ENCODE data around the gene CDH12.
"Not testable (repeated sequence)": the region's sequence is repeated elsewhere in the genome, so short reads cannot be mapped to it uniquely, and the experiment has no call there.

Gene CDH12

GRCh38 chr5:22787398-22787797 is 65.7 kb downstream of the CDH12 start:
- Histone ChIP-seq H3K36me3 (no peaks in the 10 kb centered on the region), H3K4me1 (0 out of 20 replicates have a peak, but pooled peaks cover 0 to 4% (median 0%) of the 10 kb centered on the region in 10 experiments), H3K9me3 (replicated peaks in 1 of 11) (peaks cover 0 to 5% (median 0%) of the 10 kb centered on the region in 11 experiments; a peak in 2 of 22 replicates), H3K27me3 (no peaks in the 10 kb centered on the region), H4K20me1 (no peaks in the 10 kb centered on the region), H3K27ac (peak overlapping the region in 1 of 11 experiments; percentile 37; a peak in 1 of 22 replicates), H3K9ac (no peak overlapping the region), H3K4me3 (no peak overlapping the region), H3K4me2 (no peak overlapping the region)
- TF ChIP-seq Cebpa-rat (IDR thresholded peaks at IDR 0.05), result no peak

- H4K20me1 ChIP-seq, result no peaks in the 10 kb centered on the region
- peak overlapping the region in 3 of 11 experiments; percentile 43 to 61 (median 48); a peak in 2 of 22 replicates for H3K27ac ChIP-seq
- H3K9me3 ChIP-seq (replicated peaks in 1 of 11), result peaks cover 0 to 14% (median 0%) of the 10 kb centered on the region in 11 experiments; a peak in 7 of 22 replicates
- no peak overlapping the region for H3K4me3 ChIP-seq
- H3K4me1 ChIP-seq, result peaks cover 0 to 7% (median 2%) of the 10 kb centered on the region in 10 experiments; a peak in 3 of 20 replicates
- H3K4me2 ChIP-seq, result no peak overlapping the region
- no peak for TF ChIP-seq Cebpa-rat (IDR thresholded peaks at IDR 0.05)
- no peak overlapping the region for H3K9ac ChIP-seq
- H3K27me3 ChIP-seq, result no peaks in the 10 kb centered on the region
- H3K36me3 ChIP-seq, result no peaks in the 10 kb centered on the region
Measured at GRCh38 chr5:22780756-22781155, 72.4 kb downstream of the CDH12 start.

- Histone ChIP-seq H3K4me1 (peaks cover 0 to 7% (median 2%) of the 10 kb centered on the region in 10 experiments; a peak in 3 of 20 replicates), H3K9ac (no peak overlapping the region), H3K4me3 (no peak overlapping the region), H4K20me1 (no peaks in the 10 kb centered on the region), H3K27me3 (no peaks in the 10 kb centered on the region), H3K27ac (peak overlapping the region in 9 of 11 experiments; percentile 3 to 68 (median 44); a peak in 12 of 22 replicates), H3K36me3 (no peaks in the 10 kb centered on the region), H3K4me2 (peak overlapping the region in 3 of 11 experiments; percentile 5 to 26 (median 12); a peak in 3 of 22 replicates), H3K9me3 (replicated peaks in 1 of 11) (peaks cover 0 to 14% (median 0%) of the 10 kb centered on the region in 11 experiments; a peak in 7 of 22 replicates)
- TF ChIP-seq Cebpa-rat (IDR thresholded peaks at IDR 0.05), result 0 out of 22 replicates have a peak, but pooled peaks of 1 of the 11 experiments have one; percentile 23
Measured at GRCh38 chr5:22779499-22779898, 73.6 kb downstream of the CDH12 start.

GRCh38 chr5:22776285-22776684 is 76.9 kb downstream of the CDH12 start:
- H3K4me2 ChIP-seq, result no peak overlapping the region

GRCh38 chr5:22774214-22774613 is 78.9 kb downstream of the CDH12 start:
- not testable (repeated sequence) for H3K27me3 ChIP-seq; H4K20me1 ChIP-seq; H3K4me2 ChIP-seq; H3K9ac ChIP-seq; H3K36me3 ChIP-seq; H3K4me1 ChIP-seq; H3K27ac ChIP-seq; H3K4me3 ChIP-seq; H3K9me3 ChIP-seq (replicated peaks in 1 of 11)

More at GRCh38 chr5:22776285-22776684, 76.9 kb downstream of the CDH12 start:
- Histone ChIP-seq H3K27ac (no peak overlapping the region), H3K27me3 (no peaks in the 10 kb centered on the region), H3K36me3 (no peaks in the 10 kb centered on the region), H3K4me1 (peaks cover 0 to 7% (median 2%) of the 10 kb centered on the region in 10 experiments; a peak in 3 of 20 replicates), H4K20me1 (no peaks in the 10 kb centered on the region), H3K4me3 (no peak overlapping the region), H3K9ac (no peak overlapping the region), H3K9me3 (replicated peaks in 1 of 11) (peaks cover 0 to 14% (median 0%) of the 10 kb centered on the region in 11 experiments; a peak in 7 of 22 replicates)
- no peak for TF ChIP-seq Cebpa-rat (IDR thresholded peaks at IDR 0.05)

GRCh38 chr5:22764736-22765135 is 88.4 kb downstream of the CDH12 start:
- Histone ChIP-seq H3K36me3 (no peaks in the 10 kb centered on the region), H3K4me2 (no peak overlapping the region), H3K4me3 (no peak overlapping the region), H3K27me3 (no peaks in the 10 kb centered on the region), H3K27ac (no peak overlapping the region), H4K20me1 (no peaks in the 10 kb centered on the region), H3K9me3 (replicated peaks in 1 of 11) (no peaks in the 10 kb centered on the region), H3K9ac (no peak overlapping the region), H3K4me1 (no peaks in the 10 kb centered on the region)
- TF ChIP-seq Cebpa-rat (IDR thresholded peaks at IDR 0.05), result no peak

- H3K36me3 ChIP-seq, result no peaks in the 10 kb centered on the region
- no peak overlapping the region for H3K4me2 ChIP-seq
Measured at GRCh38 chr5:22757776-22758175, 95.4 kb downstream of the CDH12 start.

GRCh38 chr5:22754155-22754554 is 99.0 kb downstream of the CDH12 start:
- H3K27me3 ChIP-seq, result no peaks in the 10 kb centered on the region
- H3K36me3 ChIP-seq, result no peaks in the 10 kb centered on the region
- H4K20me1 ChIP-seq, result no peaks in the 10 kb centered on the region
- no peaks in the 10 kb centered on the region for H3K4me1 ChIP-seq
- no peaks in the 10 kb centered on the region for H3K9me3 ChIP-seq (replicated peaks in 1 of 11)
- no peak overlapping the region for H3K4me2 ChIP-seq
- H3K4me3 ChIP-seq, result no peak overlapping the region
- no peak overlapping the region for H3K27ac ChIP-seq
- H3K9ac ChIP-seq, result no peak overlapping the region
- TF ChIP-seq Cebpa-rat (IDR thresholded peaks at IDR 0.05), result no peak

More at GRCh38 chr5:22757776-22758175, 95.4 kb downstream of the CDH12 start:
- TF ChIP-seq Cebpa-rat (IDR thresholded peaks at IDR 0.05), result no peak
- Histone ChIP-seq H4K20me1 (no peaks in the 10 kb centered on the region), H3K4me1 (no peaks in the 10 kb centered on the region), H3K9ac (no peak overlapping the region), H3K4me3 (no peak overlapping the region), H3K27me3 (no peaks in the 10 kb centered on the region), H3K9me3 (replicated peaks in 1 of 11) (no peaks in the 10 kb centered on the region), H3K27ac (no peak overlapping the region)

- Histone ChIP-seq H3K9ac (no peak overlapping the region), H3K4me3 (no peak overlapping the region), H3K9me3 (replicated peaks in 1 of 11) (no peaks in the 10 kb centered on the region), H4K20me1 (no peaks in the 10 kb centered on the region), H3K27me3 (no peaks in the 10 kb centered on the region), H3K4me1 (no peaks in the 10 kb centered on the region), H3K4me2 (no peak overlapping the region), H3K27ac (no peak overlapping the region), H3K36me3 (no peaks in the 10 kb centered on the region)
- no peak for TF ChIP-seq Cebpa-rat (IDR thresholded peaks at IDR 0.05)
Measured at GRCh38 chr5:22751536-22751935, 101.6 kb downstream of the CDH12 start.

GRCh38 chr5:22736443-22737003 is 116.6 kb downstream of the CDH12 start:
- Histone ChIP-seq H3K9me3 (replicated peaks in 1 of 11) (no peaks in the 10 kb centered on the region), H3K36me3 (no peaks in the 10 kb centered on the region), H3K9ac (no peak overlapping the region), H3K4me1 (no peaks in the 10 kb centered on the region), H3K4me3 (no peak overlapping the region), H3K27ac (no peak overlapping the region), H3K4me2 (no peak overlapping the region), H3K27me3 (no peaks in the 10 kb centered on the region), H4K20me1 (no peaks in the 10 kb centered on the region)
- no peak for TF ChIP-seq Cebpa-rat (IDR thresholded peaks at IDR 0.05)
